HS-27A (cell line): ENCODE data around the gene GGN.
A peak's percentile ranks its signal among the peaks of the same experiment; 100 is the strongest.
"Not testable (repeated sequence)": the region's sequence is repeated elsewhere in the genome, so short reads cannot be mapped to it uniquely, and the experiment has no call there.

ENCODE experiments used
- DNase-seq: peaks from one replicate; pipeline ENCODE4 v3.0.0-alpha.2; 2012; ENCODE audit warnings: low read depth, missing footprints

Gene GGN

DNA sequence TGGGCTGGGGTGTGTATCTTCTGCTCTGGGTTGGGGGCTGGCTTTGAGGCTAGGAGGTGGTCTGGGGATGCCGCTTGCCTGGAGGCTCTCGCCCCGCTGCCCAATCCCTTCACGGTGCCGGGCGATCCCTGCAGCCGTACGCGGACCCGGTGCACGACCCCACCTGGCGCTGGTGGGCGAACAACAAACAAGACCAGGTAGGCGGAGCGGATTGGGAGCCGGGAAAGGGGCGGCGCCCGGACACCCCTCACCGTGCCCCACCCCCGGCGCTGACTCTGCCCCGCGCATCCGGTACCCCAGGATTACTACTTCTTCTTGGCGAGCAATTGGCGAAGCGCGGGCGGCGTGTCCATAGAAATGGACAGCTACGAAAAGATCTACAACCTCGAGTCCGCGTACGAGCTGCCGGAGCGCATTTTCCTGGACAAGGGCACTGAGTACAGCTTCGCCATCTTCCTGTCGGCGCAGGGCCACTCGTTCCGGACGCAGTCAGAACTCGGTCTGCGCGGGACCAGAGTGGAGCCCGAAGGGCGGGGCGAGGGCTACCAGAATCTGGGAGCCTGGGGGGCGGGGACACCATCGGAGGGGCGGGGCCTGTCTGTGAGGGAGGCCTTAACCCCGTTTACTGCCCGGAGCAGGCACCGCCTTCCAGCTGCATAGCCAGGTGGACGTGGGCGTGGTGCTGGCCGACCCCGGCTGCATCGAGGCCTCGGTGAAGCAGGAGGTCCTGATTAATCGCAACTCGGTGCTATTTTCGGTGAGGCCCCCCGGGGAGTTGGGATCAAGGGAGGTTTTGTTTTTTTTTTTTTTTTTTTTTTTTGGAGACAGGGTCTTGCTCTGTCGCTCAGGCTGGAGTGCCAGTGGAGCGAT is 25.5 kb downstream of the GGN start:
- no peak for DNase-seq

DNA sequence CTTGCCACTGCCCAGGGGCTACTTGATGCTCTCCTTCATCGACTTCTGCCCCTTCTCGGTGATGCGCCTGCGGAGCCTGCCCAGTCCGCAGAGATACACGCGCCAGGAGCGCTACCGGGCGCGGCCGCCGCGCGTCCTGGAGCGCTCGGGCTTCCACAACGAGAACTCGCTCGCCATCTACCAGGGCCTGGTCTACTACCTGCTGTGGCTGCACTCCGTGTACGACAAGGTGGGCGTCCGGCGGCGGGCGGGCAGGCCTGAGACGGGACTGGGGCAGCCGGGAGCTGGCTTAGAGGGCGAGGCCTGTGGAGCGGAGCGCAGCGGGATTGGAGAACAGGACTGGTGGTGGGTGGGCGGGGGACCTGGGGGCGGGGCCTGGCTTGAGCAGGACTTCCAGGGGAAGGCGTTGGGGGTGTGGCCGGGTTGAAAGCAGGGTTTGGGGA is 26.2 kb downstream of the GGN start:
- no peak for DNase-seq

DNA sequence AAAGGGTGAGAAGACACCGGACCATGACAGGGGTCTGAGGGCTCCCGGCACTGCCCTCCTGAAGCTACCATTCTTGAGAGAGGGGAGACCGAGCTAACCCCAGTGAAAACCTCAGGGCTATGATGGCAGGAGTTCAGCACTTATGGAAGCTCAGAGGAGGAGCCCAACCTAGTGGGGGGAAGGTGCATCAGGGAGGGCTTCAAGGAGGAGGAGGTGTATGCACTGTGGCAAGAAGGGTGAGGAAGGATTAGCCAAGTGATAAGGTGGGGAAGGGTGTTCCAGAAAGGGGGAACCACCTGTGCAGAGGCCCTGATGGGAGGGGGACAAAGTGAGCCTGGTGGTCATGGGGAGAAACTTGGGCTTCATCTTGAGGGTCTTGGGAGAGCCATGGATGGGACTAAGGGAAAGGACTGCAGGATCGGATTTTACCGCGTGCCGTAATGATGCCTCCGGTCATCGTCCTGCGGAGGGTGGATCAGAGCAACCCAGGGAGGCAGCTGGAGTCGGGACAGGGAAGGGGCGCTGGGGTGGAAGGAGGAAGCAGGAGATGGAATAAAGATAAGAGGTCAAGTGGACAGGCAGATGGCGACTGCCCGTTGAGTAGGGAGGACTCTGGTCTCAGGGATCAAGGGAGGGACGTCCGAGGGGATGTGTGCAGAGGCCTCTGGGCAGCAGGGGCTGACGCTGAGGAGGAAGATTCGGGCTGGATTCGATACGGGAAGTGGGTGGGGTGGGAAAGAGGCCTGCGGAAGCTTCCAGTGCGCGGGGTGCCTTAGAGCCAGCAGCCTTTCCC is 26.8 kb downstream of the GGN start:
- no peak for DNase-seq

DNA sequence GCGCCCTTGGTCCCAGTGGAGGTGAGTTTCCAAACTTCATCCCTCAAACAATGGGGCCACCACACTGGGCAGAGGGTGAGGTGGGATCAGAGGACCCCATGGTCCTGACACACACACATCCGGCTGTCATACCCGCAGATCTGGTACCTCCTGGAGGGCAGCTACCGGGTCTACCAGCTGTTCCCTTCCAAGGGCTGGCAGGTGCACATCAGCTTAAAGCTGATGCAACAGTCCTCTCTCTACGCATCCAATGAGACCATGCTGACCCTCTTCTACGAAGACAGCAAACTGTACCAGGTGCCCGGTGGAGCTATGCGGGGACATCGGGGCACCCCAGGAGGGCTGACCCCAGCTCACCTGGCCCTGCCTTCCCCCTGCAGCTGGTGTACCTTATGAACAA is 27.5 kb downstream of the GGN start:
- no peak for DNase-seq

DNA sequence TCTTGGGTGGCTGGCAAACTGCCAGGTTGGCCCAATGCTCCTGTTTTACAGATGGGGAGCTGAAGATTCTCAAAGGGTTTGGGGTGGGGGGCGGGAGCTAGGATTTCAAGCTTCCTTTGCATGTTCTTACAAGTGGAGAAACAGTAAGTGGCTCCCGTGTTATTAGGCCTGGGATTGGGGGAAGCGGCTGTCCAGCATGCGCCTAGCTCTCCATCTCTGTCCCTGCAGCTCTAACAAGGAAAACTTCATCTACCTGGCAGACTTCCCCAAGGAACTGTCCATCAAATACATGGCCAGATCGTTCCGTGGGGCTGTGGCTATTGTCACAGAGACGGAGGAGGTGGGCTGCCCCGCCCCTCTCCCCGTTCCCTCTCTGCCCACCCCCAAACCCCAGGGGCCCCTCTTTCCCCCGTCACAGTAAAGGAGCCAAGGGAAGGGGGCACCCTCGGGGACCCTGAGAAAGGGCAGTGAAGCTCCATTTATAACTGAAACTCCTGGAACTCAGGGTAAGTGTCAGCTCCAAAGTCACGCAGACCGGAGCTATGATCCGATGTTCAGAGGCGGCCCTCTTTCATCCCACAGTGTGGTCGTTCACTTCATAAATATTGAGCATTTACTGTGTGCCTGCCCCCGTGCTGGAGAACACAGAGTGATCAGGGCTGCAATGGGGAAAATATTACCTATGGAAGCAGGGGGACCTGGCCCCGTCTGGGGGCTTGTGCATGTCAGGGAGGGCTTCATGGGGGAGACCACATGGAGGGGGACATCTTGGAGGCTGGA is 28.4 kb downstream of the GGN start:
- DNase-seq, result no peak

DNA sequence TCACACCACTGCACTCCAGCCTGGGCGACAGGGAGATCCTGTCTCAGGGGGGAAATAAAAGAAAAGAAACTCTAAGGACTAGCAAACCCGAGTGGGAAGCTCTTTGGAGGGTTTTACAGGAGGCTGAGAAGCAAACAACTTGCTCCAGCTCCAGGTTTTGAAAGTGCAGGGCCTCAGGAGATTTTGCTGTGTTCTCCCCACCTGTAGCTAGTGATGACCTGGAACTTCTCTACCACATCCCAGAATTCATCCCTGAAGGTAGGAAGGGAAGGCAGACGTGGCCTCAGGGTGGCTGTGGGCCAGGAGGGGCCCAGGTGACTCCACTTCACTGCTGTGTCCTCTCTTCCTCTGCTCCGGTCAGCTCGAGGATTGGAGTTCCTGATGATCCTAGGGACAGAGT is 29.8 kb downstream of the GGN start:
- DNase-seq, result no peak

DNA sequence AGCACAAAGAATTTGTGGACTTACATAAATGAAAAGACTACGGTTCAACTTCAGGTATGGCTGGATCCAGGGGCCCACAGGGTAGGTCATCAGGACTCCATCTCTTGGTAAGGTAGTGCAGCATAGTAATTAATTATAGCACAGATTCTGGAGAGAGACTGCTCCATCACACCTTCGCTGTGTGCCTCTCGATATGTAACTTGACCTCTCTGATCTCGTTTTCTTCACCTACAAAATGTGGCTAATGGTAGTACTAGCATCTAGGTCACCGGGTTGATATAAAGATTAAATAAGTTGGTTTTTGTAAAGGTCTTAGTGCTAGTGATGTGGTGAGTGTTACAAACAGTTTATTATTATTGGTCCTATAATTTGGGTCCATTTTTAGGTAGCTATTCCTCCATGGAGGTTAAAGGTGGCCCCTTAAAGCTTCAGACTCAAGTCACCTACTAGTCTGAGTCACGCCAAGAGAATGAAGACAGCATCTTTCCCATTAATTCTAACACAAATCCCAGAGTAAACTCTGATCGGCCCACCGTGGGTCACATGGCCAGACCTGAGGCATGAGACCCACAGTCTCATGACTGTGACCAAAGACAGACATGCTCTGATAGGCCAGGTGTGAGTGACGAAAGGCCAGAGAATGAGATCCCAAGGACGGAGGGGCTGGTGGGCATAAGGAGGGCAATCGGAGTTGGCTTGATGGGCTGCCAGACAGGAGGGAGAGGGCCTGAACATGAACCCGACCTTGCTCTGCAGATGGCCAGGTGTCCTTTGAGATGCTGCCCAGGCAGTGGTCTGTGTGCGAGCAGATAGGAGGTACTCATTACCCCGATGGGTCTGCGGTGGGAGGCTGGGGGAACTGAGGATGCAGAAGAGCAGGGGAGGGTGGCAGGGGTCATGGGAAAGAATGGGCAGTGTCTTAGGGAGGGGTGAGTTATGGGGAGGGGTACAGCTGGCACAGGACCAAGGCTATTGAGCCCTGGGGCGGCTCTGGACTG is 31.8 kb downstream of the GGN start:
- no peak for DNase-seq

DNA sequence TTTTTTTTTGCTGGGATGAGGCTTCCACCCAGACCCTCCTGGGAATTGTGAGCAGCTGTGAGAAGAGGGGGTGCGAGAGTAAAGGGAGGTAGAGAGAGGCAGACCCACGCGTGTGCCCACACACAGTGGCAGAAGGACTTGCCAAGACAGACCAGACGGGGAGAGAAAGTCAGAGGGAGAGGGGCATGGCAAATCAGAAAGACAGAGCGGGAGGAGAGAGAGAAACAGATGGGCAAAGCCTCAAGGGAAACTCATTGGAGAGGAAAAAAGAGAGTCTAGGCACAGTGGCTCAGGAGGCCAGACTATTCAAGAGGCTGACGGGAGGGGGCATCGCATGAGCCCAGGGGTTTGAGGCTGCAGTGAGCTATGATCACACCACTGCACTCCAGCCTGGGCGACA is 35.2 kb downstream of the GGN start:
- DNase-seq, result no peak

DNA sequence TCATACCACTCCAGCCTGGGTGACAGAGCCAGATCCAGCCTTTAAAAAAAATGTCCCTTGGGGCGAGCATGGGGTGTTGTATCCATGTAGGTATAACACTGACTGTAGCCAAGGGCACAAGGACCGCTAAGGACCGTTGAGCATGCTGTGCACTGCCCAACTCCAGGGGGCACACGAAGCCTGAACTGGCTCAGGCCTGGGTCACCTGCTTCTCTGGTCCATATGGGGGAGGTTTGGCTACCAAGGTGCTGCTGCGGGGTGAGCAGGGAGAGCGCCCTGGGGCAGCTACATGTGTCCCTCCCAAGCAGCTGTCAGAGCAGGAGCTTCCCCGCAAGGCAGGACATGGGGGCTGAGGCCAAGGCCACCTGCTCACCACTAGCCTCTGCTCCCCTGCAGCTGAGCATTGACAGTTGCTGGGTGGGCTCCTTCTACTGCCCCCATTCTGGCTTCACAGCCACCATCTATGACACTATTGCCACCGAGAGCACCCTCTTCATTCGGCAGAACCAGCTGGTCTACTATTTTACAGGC is 35.9 kb downstream of the GGN start:
- no peak for DNase-seq

DNA sequence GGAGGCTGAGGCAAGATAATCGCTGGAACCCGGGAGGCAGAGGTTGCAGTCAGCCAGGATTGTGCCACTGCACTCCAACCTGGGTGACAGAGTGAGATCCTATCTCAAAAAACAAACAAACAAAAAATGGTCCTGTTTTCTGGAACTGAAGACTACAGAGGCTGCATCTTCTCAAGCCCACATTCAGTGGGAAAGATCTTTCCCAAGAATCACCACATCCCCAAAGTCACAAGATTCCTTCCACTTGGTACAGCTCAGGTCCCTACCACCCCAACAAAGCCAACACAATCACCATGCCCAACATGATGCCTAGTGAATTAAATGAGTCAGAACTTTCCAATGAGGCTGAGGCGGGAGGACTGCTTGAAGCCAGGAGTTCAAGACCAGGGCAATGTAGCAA is 37.0 kb downstream of the GGN start:
- DNase-seq, result no peak

DNA sequence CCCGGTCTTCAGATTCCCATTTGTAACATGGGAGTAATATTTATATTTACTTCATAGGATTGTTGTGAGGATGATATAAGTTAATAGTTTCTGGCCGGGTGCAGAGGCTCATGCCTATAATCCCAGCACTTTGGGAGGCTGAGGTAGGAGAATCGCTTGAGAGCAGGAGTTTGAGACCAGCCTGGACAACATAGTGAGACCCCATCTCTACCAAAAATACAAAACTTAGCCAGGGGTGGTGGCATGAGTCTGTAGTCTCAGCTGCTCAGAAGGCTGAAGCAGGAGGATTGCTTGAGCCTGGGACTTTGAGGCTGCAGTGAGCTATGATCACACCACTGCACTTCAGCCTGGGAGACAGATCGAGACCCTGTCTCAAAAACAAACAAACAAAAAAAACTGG is 41.0 kb downstream of the GGN start:
- no peak for DNase-seq

DNA sequence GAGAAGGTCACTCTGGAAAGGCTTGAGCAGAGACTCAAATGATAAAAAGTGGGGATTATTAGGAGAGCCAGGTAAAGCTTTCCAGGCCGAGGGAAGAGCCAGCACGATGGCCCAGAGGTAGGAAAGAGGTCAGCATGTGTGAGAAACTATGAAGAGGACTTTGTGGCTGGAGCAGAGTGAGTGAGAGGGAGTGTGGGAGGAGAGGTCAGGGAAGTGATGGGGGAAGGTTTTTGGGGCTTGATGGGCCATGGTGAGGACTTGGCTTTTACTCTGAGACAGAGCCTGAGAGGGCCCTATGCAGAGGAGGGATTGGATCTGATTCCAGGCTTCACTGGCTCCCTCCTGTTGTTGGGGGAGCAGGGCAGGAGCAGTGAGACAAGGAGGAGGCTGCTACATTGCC is 46.9 kb downstream of the GGN start:
- no peak for DNase-seq

DNA sequence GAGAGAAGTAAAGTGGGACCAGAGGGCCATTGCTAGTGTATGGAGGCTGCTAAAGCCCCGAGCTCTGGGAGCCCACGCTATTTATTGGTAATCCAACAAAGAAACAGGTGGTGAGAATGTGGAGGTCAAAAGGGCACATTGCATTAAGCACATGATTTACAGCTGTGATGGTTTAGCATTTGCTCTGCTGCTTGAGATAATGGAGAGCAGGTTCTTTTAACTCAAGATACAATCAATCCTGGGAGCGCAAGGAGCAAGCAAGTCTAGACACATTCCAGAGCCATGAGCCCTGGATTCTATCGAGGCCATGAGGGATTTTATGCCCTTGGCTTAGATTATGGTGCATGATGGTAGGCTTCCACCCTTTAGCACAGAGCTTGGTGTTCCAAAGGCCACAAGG is 48.8 kb downstream of the GGN start:
- DNase-seq, result not testable (repeated sequence)

DNA sequence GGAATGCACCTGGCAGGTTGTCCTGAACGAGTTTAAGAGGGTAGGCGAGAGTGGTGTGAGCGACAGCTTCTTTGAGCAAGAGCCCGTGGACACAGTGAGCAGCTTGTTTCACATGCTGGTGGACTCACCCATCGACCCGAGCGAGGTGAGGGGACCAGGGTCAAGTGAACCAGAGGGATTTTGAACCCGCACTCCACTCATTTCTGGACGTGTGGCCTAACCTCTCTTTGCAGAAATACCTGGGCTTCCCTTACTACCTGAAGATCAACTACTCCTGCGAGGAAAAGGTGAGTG is 50.5 kb downstream of the GGN start:
- DNase-seq, result no peak

DNA sequence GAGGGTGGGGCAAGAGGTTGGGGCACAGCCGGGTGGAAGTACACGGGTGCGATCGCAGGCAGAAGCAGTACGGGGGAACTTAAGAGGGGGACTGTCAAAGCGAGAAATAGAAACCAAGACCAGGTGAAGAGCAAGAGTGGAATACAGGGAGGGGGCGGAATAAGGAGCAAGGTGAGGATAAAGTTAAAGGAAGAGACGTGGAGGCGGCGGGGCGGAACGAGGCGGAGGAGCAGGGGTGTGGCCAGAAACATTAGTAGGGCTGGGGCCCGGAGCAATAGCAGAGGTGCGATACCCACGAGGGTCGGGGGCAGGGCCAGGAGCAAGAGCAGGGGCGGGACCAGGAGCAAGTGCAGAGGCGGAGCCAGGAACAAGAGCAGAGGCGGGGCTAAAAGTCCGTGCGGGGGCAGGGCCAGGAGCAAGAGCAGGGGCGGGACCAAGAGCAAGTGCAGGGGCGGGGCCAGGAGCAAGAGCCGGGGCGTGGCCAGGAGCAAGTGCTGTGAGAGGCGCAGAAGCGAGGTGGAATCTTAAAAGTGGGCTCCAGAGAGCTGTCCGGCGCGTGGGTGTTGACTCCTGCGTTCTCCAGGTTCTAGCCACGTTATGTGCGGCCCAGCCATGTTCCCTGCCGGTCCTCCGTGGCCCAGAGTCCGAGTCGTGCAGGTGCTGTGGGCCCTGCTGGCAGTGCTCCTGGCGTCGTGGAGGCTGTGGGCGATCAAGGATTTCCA is 51.0 kb downstream of the GGN start:
- DNase-seq, result peak; percentile 93

DNA sequence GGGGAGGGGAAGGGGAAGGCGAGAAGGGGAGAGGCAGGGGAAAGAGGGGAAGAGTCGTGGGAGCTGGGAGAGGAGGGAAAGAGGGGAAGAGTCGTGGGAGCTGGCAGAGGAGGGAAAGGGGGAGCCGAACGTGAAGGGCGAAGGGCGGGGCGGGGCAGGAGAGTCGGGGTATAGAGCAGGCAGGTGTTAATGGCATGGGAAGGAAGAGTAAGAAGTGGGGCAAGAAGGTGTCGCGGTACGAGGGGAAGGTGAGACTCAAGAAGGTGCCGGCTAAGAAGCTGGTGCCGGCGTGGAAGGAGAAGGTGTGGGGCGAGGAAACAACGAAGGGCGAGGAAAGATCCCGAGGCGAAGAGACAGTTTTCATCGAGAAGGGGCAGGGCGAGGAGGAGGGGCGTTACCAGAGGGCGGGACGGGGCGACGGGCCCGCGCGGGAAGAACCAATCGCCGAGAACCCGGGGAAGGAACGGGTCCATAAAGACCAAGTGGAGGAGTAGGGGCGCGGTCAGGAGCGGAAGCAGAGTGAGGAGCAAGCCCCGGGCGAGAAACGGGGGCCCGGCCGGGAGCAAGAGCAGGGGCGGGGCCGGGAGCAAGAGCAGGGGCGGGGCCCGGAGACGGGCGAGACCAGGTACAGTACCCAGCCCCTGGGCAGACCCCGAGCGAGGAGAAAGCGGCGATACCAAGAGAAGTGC is 51.7 kb downstream of the GGN start:
- peak; percentile 97 for DNase-seq
